GM18498 (cell line): ENCODE measurements around the gene STUB1.

ENCODE experiments used
- ATAC-seq: cut with Tn5 transposase; IDR thresholded peaks from one replicate; pipeline ENCODE4 v1.9.1; 2021; ENCODE audit warnings: mild to moderate bottlenecking, moderate library complexity; ENCODE audit not compliant: unreplicated experiment

Gene STUB1

GRCh38 chr16:693766-694165 is 13.6 kb downstream of the STUB1 start:
- ATAC-seq, result no peak

GRCh38 chr16:694187-694862 is 14.1 kb downstream of the STUB1 start:
- no peak for ATAC-seq

DNA sequence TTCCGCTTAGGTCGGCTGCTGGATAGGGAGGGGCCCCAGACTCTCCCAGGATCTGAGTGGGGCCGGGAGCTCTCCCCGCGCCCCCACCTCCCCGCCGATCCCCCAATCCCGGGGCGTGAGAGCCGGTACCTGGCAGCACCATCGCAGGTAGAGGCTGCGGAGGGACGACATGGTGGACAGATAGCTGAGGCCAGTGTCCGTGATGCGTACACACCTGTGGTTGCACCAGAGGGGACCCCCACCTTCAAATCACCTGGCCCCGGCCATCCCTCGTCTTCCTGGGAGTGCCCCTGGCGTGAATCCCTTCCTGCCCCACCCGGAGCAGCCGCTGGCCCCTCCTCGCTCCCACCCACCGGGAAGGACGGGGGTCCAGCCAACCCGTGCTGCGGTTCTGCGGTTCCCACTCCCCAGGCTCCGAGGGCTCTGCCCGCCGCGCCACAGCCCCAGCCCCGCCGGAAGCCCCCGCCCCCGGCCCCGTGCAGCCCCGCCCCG is 14.7 kb downstream of the STUB1 start:
- no peak for ATAC-seq

DNA sequence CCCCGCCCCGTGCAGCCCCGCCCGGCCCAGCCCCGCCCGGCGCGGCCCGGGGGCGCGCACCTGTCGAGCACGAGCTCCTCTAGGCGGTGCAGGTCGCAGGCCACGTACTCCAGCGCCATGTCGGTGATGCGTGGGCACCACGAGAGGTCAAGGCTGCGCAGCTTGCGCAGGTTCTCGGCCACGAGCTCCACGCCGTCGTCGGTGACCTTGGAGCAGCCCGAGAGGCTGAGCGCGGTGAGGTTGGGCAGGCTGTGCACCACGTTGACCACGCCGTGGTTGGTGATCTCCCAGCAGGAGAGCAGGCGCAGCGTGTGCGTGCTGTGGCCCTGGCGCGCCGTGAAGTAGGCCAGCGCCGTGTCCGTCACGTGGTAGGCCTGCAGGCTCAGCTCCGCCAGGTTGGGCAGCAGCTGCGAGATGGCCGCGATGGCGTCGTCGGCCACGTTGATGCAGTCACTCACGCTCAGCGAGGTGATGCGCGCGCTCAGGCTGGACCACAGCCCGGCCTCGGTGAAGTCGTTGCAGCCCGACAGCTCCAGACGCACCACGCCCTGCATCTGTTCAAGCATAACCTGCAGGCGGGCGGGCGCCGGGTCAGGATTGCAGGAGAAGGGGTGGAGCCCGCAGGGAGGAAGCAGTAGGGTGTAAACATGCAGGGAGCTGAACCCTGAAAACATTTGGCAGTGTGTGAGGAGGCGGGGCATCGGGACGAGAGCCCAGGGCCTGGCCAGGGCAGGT is 15.3 kb downstream of the STUB1 start:
- ATAC-seq, result no peak

DNA sequence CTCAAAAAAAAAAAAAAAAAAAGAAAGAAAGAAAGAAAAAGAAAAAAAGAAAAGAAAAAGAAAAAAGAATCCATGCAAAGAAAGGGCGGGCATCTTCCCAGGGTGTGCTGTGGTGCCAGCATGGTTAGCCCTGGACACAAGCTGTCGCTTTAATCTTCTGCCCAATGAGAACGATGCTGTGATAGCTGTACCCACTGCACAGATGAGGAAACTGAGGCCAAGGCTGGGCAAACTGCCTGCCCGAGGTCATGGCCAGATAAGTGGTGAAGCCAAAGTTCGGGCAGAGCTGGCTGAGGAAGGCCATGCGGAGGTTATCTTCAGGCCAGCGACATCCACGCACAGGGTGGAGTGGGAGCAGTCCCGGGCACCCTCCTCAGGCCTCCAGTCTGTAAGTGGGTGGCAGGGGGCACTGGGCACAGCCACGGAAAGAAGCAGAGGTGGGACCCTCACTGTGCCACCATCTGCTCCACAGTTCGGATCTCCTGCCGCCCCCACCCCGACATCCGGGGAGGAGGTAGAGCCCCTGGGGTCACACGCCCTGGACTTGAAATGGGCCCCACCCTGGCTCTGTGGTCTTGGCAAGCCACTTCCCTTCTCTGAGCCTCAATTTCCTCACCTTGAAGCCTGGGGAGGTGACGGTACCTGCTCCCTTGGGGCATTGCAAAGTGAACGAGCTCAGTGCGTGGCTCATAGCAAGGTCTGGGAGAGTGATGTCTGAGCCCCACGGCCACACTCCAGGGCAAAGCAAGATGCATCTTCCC is 18.9 kb downstream of the STUB1 start:
- no peak for ATAC-seq

GRCh38 chr16:700684-701584 is 20.7 kb downstream of the STUB1 start:
- no peak for ATAC-seq

- no peak for ATAC-seq
These were observed 22.1 kb downstream of the STUB1 start for GRCh38 chr16:702341-702740.

DNA sequence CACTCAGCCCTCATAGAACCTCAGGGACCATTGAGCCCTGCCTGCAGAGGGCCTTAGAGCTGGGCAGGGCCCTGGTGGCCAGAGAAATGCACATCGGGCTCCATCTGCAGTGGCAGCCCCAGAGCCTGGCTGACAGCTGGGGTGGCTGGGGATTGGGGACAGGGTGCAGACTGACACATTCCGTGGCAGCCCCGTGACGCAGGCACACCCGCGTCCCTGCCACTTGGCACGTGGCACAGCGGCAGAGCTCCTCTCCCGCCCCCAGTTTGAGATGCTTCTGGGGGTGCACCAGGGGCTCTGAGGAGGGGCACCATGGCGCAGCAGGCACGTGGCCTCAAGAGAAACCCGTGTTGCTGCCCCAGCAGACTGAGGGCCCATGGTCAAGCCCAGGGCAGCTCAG is 23.2 kb downstream of the STUB1 start:
- no peak for ATAC-seq

GRCh38 chr16:704047-704446 is 23.8 kb downstream of the STUB1 start:
- ATAC-seq, result no peak

- ATAC-seq, result no peak
These were observed 24.6 kb downstream of the STUB1 start for GRCh38 chr16:704552-705380.

DNA sequence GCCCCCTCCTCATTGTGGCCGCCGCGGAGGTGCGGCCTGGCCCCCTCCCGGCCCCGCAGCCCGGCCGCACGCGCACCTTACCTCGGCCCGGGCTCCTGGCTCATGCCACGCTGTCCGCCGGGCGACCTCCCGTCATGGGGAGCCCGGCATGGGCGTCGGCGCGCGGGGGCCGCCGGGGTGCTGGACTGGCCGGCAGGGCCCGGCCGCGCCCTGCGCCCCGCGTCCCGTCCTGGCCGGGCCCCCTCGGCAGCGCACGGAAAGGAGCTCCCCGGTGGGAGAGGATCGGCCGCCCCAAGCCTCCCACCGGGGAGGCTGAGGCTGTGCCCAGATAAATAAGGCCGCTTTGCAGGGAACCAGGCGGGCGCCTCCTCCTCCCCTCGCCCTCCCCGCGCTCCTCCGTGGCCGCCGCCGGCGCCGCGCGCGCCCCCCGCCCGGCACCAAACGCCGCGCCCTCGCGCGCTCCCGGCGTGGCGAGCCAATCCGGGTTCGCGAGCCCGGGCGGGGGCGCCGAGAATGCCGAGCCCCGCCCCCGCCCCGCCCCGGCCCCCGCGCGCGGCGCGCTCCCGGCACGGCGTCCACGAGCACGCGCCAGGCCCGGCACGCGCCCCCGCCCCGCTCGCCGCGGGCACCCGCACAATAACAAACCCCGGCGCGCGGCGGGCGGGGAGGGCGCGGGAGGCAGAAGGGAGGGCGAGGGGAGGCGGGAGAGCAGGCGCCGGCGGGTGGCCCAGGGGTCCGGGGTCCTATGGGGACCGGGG is 25.4 kb downstream of the STUB1 start, which contains the start of gene FBXL16:
TSS of gene FBXL16 (minus strand) at position 371 of the 758 bp plus-strand sequence. CDS start 8,396 bp downstream, outside the sequence.
- no peak for ATAC-seq

GRCh38 chr16:706189-707061 is 26.2 kb downstream of the STUB1 start:
- ATAC-seq, result no peak

- ATAC-seq, result no peak
These were observed 26.9 kb downstream of the STUB1 start for GRCh38 chr16:707062-707538.

DNA sequence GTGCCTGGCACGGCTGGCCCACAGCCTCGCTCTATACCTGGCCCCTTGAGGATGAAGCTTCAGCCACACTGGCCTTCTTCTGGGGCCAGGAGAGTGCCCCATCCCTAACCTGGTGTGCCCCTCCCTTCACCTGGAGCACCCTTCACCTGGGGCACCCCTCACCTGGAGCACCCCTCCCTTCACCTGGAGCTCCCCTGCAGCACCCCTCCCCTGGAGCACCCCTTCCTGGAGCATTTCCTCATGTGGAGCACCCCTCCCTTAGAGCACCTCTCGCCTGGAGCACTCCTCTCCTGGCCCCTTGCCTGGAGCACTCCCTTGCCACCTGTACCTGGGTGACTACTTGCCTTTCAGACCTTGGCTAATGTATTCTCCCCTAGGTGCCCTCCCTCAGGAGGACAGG is 27.8 kb downstream of the STUB1 start:
- ATAC-seq, result no peak

DNA sequence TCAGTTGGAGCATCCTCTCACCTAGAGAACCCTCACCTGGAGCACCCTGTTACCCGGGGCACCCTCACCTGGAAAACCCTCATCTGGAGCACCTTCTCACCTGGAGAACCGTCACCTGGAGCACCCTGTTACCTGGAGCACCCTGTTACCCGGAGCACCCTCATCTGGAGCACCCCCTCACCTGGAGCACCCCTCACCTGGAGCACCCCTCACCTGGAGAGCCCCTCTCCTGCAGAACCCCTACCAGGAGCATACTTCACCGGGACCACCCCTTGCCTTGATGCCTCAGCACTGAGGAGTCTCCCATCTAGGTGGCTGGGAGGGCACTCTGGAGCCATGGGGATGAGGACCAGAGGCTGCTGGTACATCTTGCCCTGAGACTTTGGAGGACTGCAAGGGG is 28.7 kb downstream of the STUB1 start:
- no peak for ATAC-seq

GRCh38 chr16:709566-710499 is 29.6 kb downstream of the STUB1 start:
- ATAC-seq, result no peak
